ENCODE measurements around the gene SUMF1.

Gene SUMF1

GRCh38 chr3:4492208-4493013 is 25.3 kb upstream of the SUMF1 start:
- TF ChIP-seq EZH2 (optimal IDR thresholded peaks at IDR 0.05; ENCODE audit: low read depth, low read length) (no peak), EZH2phosphoT487 (IDR thresholded peaks at IDR 0.05; ENCODE audit: low read length) (no peak)
- TF ChIP-seq, protein P1, sequence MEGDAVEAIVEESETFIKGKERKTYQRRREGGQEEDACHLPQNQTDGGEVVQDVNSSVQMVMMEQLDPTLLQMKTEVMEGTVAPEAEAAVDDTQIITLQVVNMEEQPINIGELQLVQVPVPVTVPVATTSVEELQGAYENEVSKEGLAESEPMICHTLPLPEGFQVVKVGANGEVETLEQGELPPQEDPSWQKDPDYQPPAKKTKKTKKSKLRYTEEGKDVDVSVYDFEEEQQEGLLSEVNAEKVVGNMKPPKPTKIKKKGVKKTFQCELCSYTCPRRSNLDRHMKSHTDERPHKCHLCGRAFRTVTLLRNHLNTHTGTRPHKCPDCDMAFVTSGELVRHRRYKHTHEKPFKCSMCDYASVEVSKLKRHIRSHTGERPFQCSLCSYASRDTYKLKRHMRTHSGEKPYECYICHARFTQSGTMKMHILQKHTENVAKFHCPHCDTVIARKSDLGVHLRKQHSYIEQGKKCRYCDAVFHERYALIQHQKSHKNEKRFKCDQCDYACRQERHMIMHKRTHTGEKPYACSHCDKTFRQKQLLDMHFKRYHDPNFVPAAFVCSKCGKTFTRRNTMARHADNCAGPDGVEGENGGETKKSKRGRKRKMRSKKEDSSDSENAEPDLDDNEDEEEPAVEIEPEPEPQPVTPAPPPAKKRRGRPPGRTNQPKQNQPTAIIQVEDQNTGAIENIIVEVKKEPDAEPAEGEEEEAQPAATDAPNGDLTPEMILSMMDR (IDR thresholded peaks at IDR 0.05; ENCODE audit: low read length), result no peak
- no peaks in the 10 kb centered on the region for H3K9me2 ChIP-seq (replicated peaks; ENCODE audit: insufficient read depth, low read length)
- no peak overlapping the region for H3K27ac ChIP-seq (ENCODE audit: low read length)
- peak overlapping the region; percentile 94 for H2AFZ ChIP-seq (ENCODE audit: low read length)
- peak overlapping the region; percentile 83 for H3K4me2 ChIP-seq (ENCODE audit: low read depth, low read length)
- no peaks in the 10 kb centered on the region for H3K27me3 ChIP-seq (replicated peaks; ENCODE audit: insufficient read depth, low read length)
- H3K36me3 ChIP-seq (replicated peaks; ENCODE audit: insufficient read depth, low read length), result no peaks in the 10 kb centered on the region
- peak; percentile 50 for DNase-seq
- peaks cover 13% of the 10 kb centered on the region for H3F3A ChIP-seq (ENCODE audit: insufficient read depth, low read length)
- peak overlapping the region; percentile 77 for H3K4me3 ChIP-seq (ENCODE audit: low read length)
- H3K79me2 ChIP-seq (ENCODE audit: low read length), result no peaks in the 10 kb centered on the region
- H3K9ac ChIP-seq (ENCODE audit: low read length), result peak overlapping the region; percentile 55
- no peaks in the 10 kb centered on the region for H3K9me3 ChIP-seq (replicated peaks; ENCODE audit: insufficient read depth, low read length)
- no peaks in the 10 kb centered on the region for H3K4me1 ChIP-seq (ENCODE audit: low read length)
- H4K20me1 ChIP-seq (ENCODE audit: insufficient read depth, low read length), result no peaks in the 10 kb centered on the region

GRCh38 chr3:4491855-4492207 is 24.8 kb upstream of the SUMF1 start:
- TF ChIP-seq, protein P1 (IDR thresholded peaks at IDR 0.05; ENCODE audit: low read length), result no peak
- TF ChIP-seq EZH2 (optimal IDR thresholded peaks at IDR 0.05; ENCODE audit: low read depth, low read length) (no peak), EZH2phosphoT487 (IDR thresholded peaks at IDR 0.05; ENCODE audit: low read length) (no peak)
- peak overlapping the region; percentile 94; the same call in 1 of the 2 replicates for H2AFZ ChIP-seq (ENCODE audit: low read length)
- no peak overlapping the region for H3K27ac ChIP-seq (ENCODE audit: low read length)

DNA sequence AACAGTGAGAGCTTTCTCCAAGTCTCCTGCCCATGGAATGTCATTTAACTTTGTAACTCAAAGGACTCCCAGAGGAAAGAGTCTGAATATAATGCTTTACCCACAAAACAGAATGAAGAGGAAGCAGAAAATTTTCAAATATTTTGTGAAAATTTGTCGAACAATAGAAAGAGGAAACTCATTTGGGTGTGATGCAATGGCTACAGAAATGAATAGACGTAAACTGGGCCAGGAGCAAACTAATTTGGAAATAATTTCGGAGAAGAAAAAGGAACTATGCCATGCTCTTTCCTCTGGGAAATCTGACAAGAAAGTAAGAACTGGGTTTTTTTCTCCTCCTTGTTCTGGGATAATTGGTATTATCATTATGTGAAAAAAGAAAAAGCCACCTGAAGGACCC is 11.2 kb upstream of the SUMF1 start:
- TF ChIP-seq EZH2phosphoT487 (IDR thresholded peaks at IDR 0.05; ENCODE audit: low read length), result no peak
- no peak for TF ChIP-seq EZH2 (optimal IDR thresholded peaks at IDR 0.05; ENCODE audit: low read depth, low read length)
- TF ChIP-seq, protein P1 (IDR thresholded peaks at IDR 0.05; ENCODE audit: low read length), result no peak
- no peak for DNase-seq

More at GRCh38 chr3:4491855-4492207, 24.8 kb upstream of the SUMF1 start:
- Histone ChIP-seq H3K27me3 (replicated peaks; ENCODE audit: insufficient read depth, low read length) (no peaks in the 10 kb centered on the region), H4K20me1 (ENCODE audit: insufficient read depth, low read length) (no peaks in the 10 kb centered on the region), H3K4me2 (ENCODE audit: low read depth, low read length) (peak overlapping the region; percentile 83; the same call in 1 of the 2 replicates), H3K9me2 (replicated peaks; ENCODE audit: insufficient read depth, low read length) (no peaks in the 10 kb centered on the region), H3K4me1 (ENCODE audit: low read length) (no peaks in the 10 kb centered on the region), H3K9me3 (replicated peaks; ENCODE audit: insufficient read depth, low read length) (no peaks in the 10 kb centered on the region), H3K79me2 (ENCODE audit: low read length) (no peaks in the 10 kb centered on the region), H3K9ac (ENCODE audit: low read length) (no peak overlapping the region), H3K4me3 (ENCODE audit: low read length) (peak overlapping the region; percentile 77), H3K36me3 (replicated peaks; ENCODE audit: insufficient read depth, low read length) (no peaks in the 10 kb centered on the region), H3F3A (ENCODE audit: insufficient read depth, low read length) (peaks cover 13% of the 10 kb centered on the region)
- no peak for DNase-seq

More for the DNA sequence above, 11.2 kb upstream of the SUMF1 start:
- no peaks in the 10 kb centered on the region for H3K36me3 ChIP-seq (replicated peaks; ENCODE audit: insufficient read depth, low read length)
- H3K9ac ChIP-seq (ENCODE audit: low read length), result no peak overlapping the region
- H3K9me2 ChIP-seq (replicated peaks; ENCODE audit: insufficient read depth, low read length), result no peaks in the 10 kb centered on the region
- H3K4me1 ChIP-seq (ENCODE audit: low read length), result no peaks in the 10 kb centered on the region
- H3K79me2 ChIP-seq (ENCODE audit: low read length), result no peaks in the 10 kb centered on the region
- no peak overlapping the region for H3K4me2 ChIP-seq (ENCODE audit: low read depth, low read length)
- no peak overlapping the region for H3K4me3 ChIP-seq (ENCODE audit: low read length)
- H2AFZ ChIP-seq (ENCODE audit: low read length), result no peak overlapping the region
- no peaks in the 10 kb centered on the region for H3K9me3 ChIP-seq (replicated peaks; ENCODE audit: insufficient read depth, low read length)
- no peak overlapping the region for H3K27ac ChIP-seq (ENCODE audit: low read length)
- no peaks in the 10 kb centered on the region for H3F3A ChIP-seq (ENCODE audit: insufficient read depth, low read length)
- H3K27me3 ChIP-seq (replicated peaks; ENCODE audit: insufficient read depth, low read length), result peaks cover 12% of the 10 kb centered on the region
- H4K20me1 ChIP-seq (ENCODE audit: insufficient read depth, low read length), result no peaks in the 10 kb centered on the region
